CD4-positive, alpha-beta T cell treated with Interleukin-15 for 1 hour (primary cell): ENCODE data around the gene ITLN1.

Source experiments
- DNase-seq: peaks from one replicate; pipeline ENCODE4 v3.0.0-alpha.2; 2020

ITLN1 gene

GRCh38 chr1:160853754-160854153, 31.2 kb downstream of the ITLN1 start:
- DNase-seq: no peak

DNA sequence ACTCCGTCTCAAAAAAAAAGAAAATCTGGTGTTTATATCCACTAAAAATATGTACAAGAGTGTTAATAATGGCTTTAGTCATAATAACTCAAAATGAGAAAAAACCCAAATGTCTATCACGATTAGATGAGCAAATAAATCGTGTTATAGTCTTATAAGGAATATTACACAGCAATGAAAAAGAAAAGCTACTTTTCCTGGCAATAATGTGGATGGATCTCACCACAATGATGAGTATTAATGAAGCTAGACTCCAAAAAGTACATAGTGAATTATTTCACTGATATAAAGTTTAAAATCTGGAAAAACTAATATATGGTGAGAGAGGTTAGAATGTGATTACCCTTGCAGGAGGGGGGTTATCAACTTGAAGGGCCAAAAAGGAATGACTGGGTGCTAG, 32.0 kb downstream of the ITLN1 start:
- DNase-seq: no peak

- no peak for DNase-seq
Observed at GRCh38 chr1:160850993-160851392, 34.0 kb downstream of the ITLN1 start.

- DNase-seq: no peak
Observed at GRCh38 chr1:160850541-160850940, 34.4 kb downstream of the ITLN1 start.

- DNase-seq: no peak
Observed at GRCh38 chr1:160846281-160846680, 38.7 kb downstream of the ITLN1 start.

DNA sequence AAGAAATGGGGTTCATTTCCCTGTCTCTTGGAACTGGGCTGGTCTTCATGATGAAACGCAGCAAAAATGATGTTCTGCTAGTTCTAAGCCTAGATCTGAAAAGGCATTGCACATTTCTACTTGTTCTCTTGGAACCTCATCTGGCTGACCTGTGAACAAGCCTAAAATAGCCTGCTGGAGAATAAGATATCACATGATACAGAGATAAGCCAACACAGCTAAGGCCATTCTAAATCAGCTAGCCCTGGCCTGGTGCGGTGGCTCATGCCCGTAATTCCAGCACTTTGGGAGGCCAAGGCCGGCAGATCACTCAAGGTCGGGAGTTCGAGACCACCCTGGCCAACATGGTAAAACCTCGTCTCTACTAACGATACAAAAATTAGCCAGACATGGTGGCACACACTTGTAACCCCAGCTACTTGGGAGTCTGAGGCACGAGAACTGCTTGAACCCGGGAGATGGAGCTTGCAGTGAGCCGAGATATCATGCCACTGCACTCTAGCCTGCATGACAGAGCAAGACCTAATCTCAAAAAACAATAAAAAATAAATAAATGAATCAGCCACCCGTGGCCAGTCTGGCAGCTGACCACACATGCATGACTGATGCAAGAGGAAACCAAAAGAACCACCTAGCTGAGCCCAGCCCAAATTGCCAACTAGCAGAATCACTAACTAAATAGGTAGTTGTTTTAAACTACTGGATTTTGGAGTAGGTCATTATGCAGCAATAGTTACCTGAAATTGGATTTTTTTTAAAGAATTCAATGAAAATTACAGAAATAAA, 40.3 kb downstream of the ITLN1 start:
- DNase-seq: no peak

- no peak for DNase-seq
Observed at GRCh38 chr1:160841079-160841478, 43.9 kb downstream of the ITLN1 start.

- DNase-seq: no peak
Observed at GRCh38 chr1:160839746-160840145, 45.2 kb downstream of the ITLN1 start.

GRCh38 chr1:160838888-160839287, 46.1 kb downstream of the ITLN1 start:
- no peak for DNase-seq

- peak; percentile 87 for DNase-seq
Observed at GRCh38 chr1:160837558-160838205, 47.3 kb downstream of the ITLN1 start.

DNA sequence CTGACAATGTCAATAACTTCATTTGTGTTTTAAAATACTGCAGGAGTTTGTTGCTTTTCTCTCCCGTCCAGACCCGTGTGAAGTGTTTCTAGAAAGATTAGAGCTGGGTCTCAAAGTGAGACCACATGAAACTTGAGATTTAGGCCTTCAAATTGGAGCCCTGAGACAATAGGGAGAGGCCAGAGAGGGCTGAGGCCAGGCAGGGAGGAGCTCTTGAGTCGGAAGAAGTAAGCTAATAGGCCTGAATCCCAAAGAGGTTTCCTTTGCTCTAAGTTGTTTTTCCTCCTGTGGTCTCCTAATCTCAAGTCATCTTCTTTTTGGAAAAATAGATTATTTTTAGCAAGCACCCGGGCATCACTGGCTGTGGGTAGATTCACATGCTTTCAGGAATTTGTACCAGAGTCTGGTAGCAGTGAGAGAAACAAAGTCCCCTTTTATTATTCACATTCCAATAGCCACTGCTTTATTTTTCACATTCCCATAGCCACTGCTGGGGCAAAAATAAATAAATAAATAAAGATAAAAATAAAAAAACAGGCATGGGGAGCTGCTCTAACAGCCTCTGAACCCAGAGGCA, 47.9 kb downstream of the ITLN1 start:
- no peak for DNase-seq

GRCh38 chr1:160836561-160836960, 48.4 kb downstream of the ITLN1 start:
- DNase-seq: no peak

DNA sequence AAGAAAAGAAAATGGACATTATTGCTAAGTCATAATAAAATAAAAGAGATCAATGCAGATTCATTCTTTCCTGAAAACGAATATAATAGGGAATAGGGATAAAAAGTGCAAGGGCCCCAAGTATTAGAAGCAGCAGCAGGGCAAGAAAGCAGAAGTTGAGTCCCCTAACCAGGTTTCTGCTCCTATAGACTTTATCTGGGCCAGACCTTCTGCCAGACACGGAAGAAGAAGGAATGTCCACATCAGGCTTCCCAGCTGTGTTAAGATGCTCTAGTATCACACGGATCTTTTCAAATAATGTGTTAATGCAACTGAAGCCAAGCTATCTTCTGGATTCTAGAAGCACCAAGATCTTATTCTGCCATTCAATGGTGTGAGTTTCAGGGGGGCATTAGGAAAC, 49.2 kb downstream of the ITLN1 start:
- no peak for DNase-seq

- no peak for DNase-seq
Observed at GRCh38 chr1:160834945-160835565, 49.9 kb downstream of the ITLN1 start.

- peak; percentile 72 for DNase-seq
Observed at GRCh38 chr1:160830321-160831153, 54.4 kb downstream of the ITLN1 start.

- no peak for DNase-seq
Observed at GRCh38 chr1:160829766-160830165, 55.2 kb downstream of the ITLN1 start.

DNA sequence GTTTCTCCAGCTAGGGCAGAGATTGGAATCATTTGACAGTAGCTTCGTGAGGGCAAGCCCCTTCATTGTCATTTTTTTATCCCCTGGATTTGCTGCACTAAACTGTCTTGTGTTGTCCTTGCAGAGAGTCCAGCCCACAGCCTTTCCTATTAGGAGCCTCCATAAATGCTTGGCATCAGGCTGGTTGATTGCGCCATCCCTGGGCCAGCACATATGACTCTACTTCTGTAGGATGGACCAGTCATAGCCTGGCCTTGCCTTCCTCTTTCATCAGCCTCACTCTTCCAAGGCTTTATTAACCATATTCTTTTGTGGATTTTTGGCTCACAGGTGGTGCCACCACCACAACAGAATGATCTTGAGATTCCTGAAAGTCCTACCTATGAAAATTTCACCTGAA, 57.6 kb downstream of the ITLN1 start:
- DNase-seq: no peak

DNA sequence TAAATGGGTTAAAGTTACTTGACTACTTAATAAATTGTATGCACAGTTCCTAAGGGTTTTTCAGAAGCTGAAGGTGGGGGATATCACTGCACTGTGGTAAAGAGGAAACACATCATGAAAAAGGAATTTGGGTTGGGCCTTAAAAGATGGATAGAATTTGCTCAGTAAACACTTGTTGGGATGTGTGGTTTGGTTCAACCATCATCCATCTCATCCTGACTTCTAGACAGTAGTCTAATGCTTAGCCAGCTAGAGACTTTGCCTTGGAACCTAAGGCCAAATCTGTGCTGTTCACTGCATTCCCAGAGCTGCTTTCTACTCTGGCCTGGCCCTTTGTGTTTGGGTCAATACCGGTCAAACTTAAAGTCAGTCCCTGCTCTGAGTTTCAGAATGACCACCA, 58.4 kb downstream of the ITLN1 start:
- no peak for DNase-seq
